Mesothelial cell of epicardium (in vitro differentiated cells): ENCODE results near the gene FAT3. TPM values are rescaled to one million over a fixed set of nuclear protein-coding genes. Genes with fewer than 3 reads are reported as not detected.

Experiments used
- DNase-seq, 2 experiments: peaks; one replicate each; pipeline ENCODE4 v3.0.0; 2021; ENCODE audit warnings: low spot score in 2 of 2; ENCODE audit not compliant: unreplicated experiment in 2 of 2
- H3K27ac Mint-ChIP-seq: 2 replicates; pipeline ENCODE4 v1.8.0; 2021; ENCODE audit warnings: mixed read lengths
- H3K27me3 Mint-ChIP-seq: 2 replicates; pipeline ENCODE4 v1.8.0; 2021; ENCODE audit warnings: low read depth, mixed read lengths
- H3K36me3 Mint-ChIP-seq: 2 replicates; pipeline ENCODE4 v1.8.0; 2021; ENCODE audit warnings: mixed read lengths
- H3K4me1 Mint-ChIP-seq: 2 replicates; pipeline ENCODE4 v1.8.0; 2021; ENCODE audit warnings: mixed read lengths
- H3K4me3 Mint-ChIP-seq: 2 replicates; pipeline ENCODE4 v1.8.0; 2021; ENCODE audit warnings: mild to moderate bottlenecking, moderate library complexity, mixed read lengths
- H3K9me3 Mint-ChIP-seq: 2 replicates; pipeline ENCODE4 v1.8.0; 2021; ENCODE audit warnings: mixed read lengths
- CTCF ChIP-seq: fragments of 200-600 bp; sonication (generic); IDR thresholded peaks from one replicate; pipeline ENCODE4 v1.5.0; 2021; ENCODE audit warnings: antibody characterized with exemption; ENCODE audit not compliant: unreplicated experiment
- total RNA-seq: library from RNA; stranded (reverse); gene quantifications from 3 replicates; pipeline ENCODE4 v1.2.1, GENCODE V29; 2021

FAT3 gene
- total RNA-seq = 35.1 to 39.1 TPM (median 35.5 TPM) in 3 replicates

GRCh38 chr11:92224407-92225124 lies at the start of gene FAT3:
Gene FAT3 (plus strand): TSS chr11:92224818. CDS start chr11:92352113, 127,295 bp downstream.
- H3K4me3 Mint-ChIP-seq = peak within 1 kb of the TSS; percentile 82
- H3K27me3 Mint-ChIP-seq = peaks cover 16% of the 10 kb centered on the region
- peak within 1 kb of the TSS; percentile 81 for H3K27ac Mint-ChIP-seq
- H3K36me3 Mint-ChIP-seq = no peaks in the 10 kb centered on the region
- peaks cover 8% of the 10 kb centered on the region for H3K9me3 Mint-ChIP-seq
- TF ChIP-seq CTCF = no peak
- peaks cover 47% of the 10 kb centered on the region for H3K4me1 Mint-ChIP-seq
- peak; percentile 66 to 77 for DNase-seq

GRCh38 chr11:92179017-92179670 lies 45.5 kb upstream of the FAT3 start:
- no peak for DNase-seq
- no peak for TF ChIP-seq CTCF
- Mint-ChIP-seq H3K27ac (no peak overlapping the region), H3K4me1 (peaks cover 1% of the 10 kb centered on the region), H3K4me3 (no peak overlapping the region), H3K9me3 (peaks cover 16% of the 10 kb centered on the region), H3K27me3 (no peaks in the 10 kb centered on the region), H3K36me3 (no peaks in the 10 kb centered on the region)

- DNase-seq = no peak
- Mint-ChIP-seq H3K4me1 (peaks cover 1% of the 10 kb centered on the region), H3K9me3 (peaks cover 24% of the 10 kb centered on the region), H3K4me3 (no peak overlapping the region), H3K27me3 (no peaks in the 10 kb centered on the region), H3K27ac (no peak overlapping the region), H3K36me3 (no peaks in the 10 kb centered on the region)
- TF ChIP-seq CTCF = no peak
Measured at GRCh38 chr11:92180226-92180625, 44.4 kb upstream of the FAT3 start.

GRCh38 chr11:92180664-92181251 lies 43.9 kb upstream of the FAT3 start:
- DNase-seq = no peak
- H3K4me3 Mint-ChIP-seq = no peak overlapping the region
- H3K27ac Mint-ChIP-seq = no peak overlapping the region
- no peak for TF ChIP-seq CTCF
- H3K9me3 Mint-ChIP-seq = peaks cover 24% of the 10 kb centered on the region
- H3K36me3 Mint-ChIP-seq = no peaks in the 10 kb centered on the region
- H3K4me1 Mint-ChIP-seq = peaks cover 1% of the 10 kb centered on the region
- no peaks in the 10 kb centered on the region for H3K27me3 Mint-ChIP-seq

- no peak for DNase-seq
- no peaks in the 10 kb centered on the region for H3K36me3 Mint-ChIP-seq
- no peak for TF ChIP-seq CTCF
- H3K4me3 Mint-ChIP-seq = no peak overlapping the region
- no peak overlapping the region for H3K27ac Mint-ChIP-seq
- H3K27me3 Mint-ChIP-seq = no peaks in the 10 kb centered on the region
- no peaks in the 10 kb centered on the region for H3K9me3 Mint-ChIP-seq
- no peaks in the 10 kb centered on the region for H3K4me1 Mint-ChIP-seq
Measured at GRCh38 chr11:92190535-92191206, 33.9 kb upstream of the FAT3 start.
